Karpas-422 (cell line): Measurements from ENCODE around the gene ADAMTSL3. TPM values are rescaled to one million over a fixed set of nuclear protein-coding genes. Genes with fewer than 3 reads are reported as not detected.
"Not testable (repeated sequence)": the region's sequence is repeated elsewhere in the genome, so short reads cannot be mapped to it uniquely, and the experiment has no call there.

Experiments
- DNase-seq: peaks from one replicate; pipeline ENCODE4 v3.0.0-alpha.2; 2015
- H2AFZ ChIP-seq: fragments of 200-600 bp; sonication (generic); 2 replicates; pipeline ENCODE4 v1.6.1; 2014; ENCODE audit warnings: antibody characterized with exemption, low read length, mixed read lengths
- H3K27ac ChIP-seq: fragments of 200-600 bp; sonication (generic); 2 replicates; pipeline ENCODE4 v1.5.1; 2014; ENCODE audit warnings: mild to moderate bottlenecking, low read length, moderate library complexity
- H3K27me3 ChIP-seq: fragments of 200-600 bp; sonication (generic); 2 replicates; pipeline ENCODE4 v1.6.1; 2014; ENCODE audit warnings: low read length, mixed read lengths
- H3K36me3 ChIP-seq: fragments of 200-600 bp; sonication (generic); 2 replicates; pipeline ENCODE4 v1.6.1; 2014; ENCODE audit warnings: low read length, mixed read lengths; ENCODE audit not compliant: insufficient read depth
- H3K4me1 ChIP-seq: fragments of 200-600 bp; sonication (generic); 2 replicates; pipeline ENCODE4 v1.6.1; 2014; ENCODE audit warnings: mild to moderate bottlenecking, low read length, mixed read lengths
- H3K4me2 ChIP-seq: fragments of 200-600 bp; sonication (generic); 2 replicates; pipeline ENCODE4 v1.6.1; 2014; ENCODE audit warnings: low read length, low read depth, mild to moderate bottlenecking; ENCODE audit not compliant: poor library complexity, severe bottlenecking
- H3K4me3 ChIP-seq: fragments of 200-600 bp; sonication (generic); 2 replicates; pipeline ENCODE4 v1.5.1; 2014; ENCODE audit warnings: mild to moderate bottlenecking, antibody characterized with exemption, low read length, mixed read lengths
- H3K79me2 ChIP-seq: fragments of 200-600 bp; sonication (generic); 2 replicates; pipeline ENCODE4 v1.6.1; 2014; ENCODE audit warnings: mild to moderate bottlenecking, low read length, mixed read lengths
- H3K9ac ChIP-seq: fragments of 200-600 bp; sonication (generic); 2 replicates; pipeline ENCODE4 v1.6.0; 2014; ENCODE audit warnings: low read length
- H3K9me2 ChIP-seq: fragments of 200-600 bp; sonication (generic), shearing (Covaris generic); replicated peaks from 2 replicates; pipeline ENCODE4 v1.6.0; 2014; ENCODE audit warnings: mild to moderate bottlenecking, low read length, moderate library complexity; ENCODE audit not compliant: insufficient read depth
- H3K9me3 ChIP-seq: fragments of 300-700, 200-600 bp; sonication (generic); 2 replicates; pipeline ENCODE4 v1.6.1; 2014; ENCODE audit warnings: low read length, mixed read lengths
- H4K20me1 ChIP-seq: fragments of 200-600 bp; sonication (generic); 2 replicates; pipeline ENCODE4 v1.6.1; 2014; ENCODE audit warnings: mild to moderate bottlenecking, antibody characterized with exemption, low read length, low read depth; ENCODE audit not compliant: insufficient read depth
- total RNA-seq: library from RNA; depleted of rRNA; stranded (reverse); fragments of >200 nt; shearing (Covaris generic); gene quantifications from 2 replicates; pipeline ENCODE4 v1.2.3, GENCODE V29; 2014; ENCODE audit warnings: low replicate concordance

The ADAMTSL3 gene
- total RNA-seq, 1 experiment from 2014 or later, result not detected

DNA sequence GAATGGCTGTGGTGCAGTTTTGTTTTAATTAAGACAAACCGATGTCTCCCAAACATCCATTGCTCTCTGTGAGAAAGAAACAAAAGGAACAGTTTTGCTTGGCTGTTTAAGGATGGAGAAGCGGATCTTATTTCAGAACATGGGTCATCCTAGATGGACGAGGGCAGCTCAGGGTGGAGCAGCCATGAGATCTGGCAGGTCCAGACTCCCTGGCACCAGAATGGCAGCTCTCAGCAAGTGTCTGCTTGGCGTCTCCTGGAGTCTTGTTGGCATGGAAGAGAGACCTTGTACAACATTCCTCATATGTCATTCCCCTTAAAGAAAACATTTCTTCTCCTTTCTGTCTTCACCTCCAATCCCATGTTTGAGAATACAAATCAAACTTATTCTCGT, 93.8 kb downstream of the ADAMTSL3 start:
- DNase-seq, result no peak
- H2AFZ ChIP-seq, result no peak overlapping the region
- no peak overlapping the region for H3K27ac ChIP-seq
- no peak overlapping the region for H3K4me3 ChIP-seq
- H3K36me3 ChIP-seq, result no peaks in the 10 kb centered on the region
- H3K9ac ChIP-seq, result no peak overlapping the region
- no peak overlapping the region for H3K4me2 ChIP-seq
- no peaks in the 10 kb centered on the region for H3K79me2 ChIP-seq
- H3K9me3 ChIP-seq, result no peaks in the 10 kb centered on the region
- H3K4me1 ChIP-seq, result no peaks in the 10 kb centered on the region
- H3K27me3 ChIP-seq, result no peaks in the 10 kb centered on the region
- no peaks in the 10 kb centered on the region for H3K9me2 ChIP-seq
- H4K20me1 ChIP-seq, result no peaks in the 10 kb centered on the region

DNA sequence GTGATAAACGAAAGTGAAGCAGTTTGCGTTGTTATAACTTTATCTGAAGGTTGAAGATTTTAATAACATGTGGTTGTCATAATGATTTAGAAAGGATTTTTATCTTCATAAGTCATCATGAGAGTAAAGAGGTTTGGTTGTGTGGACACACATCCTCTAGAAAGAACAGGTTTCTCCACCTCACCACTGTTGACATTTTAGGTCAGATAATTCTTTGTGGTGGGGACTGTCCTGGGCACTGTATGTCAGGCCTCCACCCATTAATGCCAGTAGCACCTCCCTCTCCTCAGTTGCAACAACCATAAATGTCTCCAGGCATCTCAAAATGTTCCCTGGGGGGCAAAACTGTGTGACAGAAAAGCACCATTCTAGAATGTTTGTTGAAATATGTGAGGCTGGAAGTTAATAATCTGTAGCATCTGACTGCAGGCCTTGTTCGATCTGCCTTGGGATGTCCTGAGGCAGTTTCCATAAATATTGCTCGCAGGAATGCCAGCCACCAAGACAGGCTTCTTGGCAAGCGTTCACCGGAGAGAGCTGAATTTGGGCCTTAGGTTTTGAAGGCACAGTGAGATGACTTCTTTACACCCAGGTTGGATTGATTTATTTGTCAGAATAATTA, 100.1 kb downstream of the ADAMTSL3 start:
- Histone ChIP-seq H3K4me2 (no peak overlapping the region), H3K27me3 (no peaks in the 10 kb centered on the region), H3K9ac (no peak overlapping the region), H3K9me2 (no peaks in the 10 kb centered on the region), H3K36me3 (no peaks in the 10 kb centered on the region), H3K9me3 (no peaks in the 10 kb centered on the region), H3K27ac (no peak overlapping the region), H3K4me3 (no peak overlapping the region), H2AFZ (no peak overlapping the region), H3K79me2 (no peaks in the 10 kb centered on the region), H4K20me1 (no peaks in the 10 kb centered on the region), H3K4me1 (no peaks in the 10 kb centered on the region)
- no peak for DNase-seq

DNA sequence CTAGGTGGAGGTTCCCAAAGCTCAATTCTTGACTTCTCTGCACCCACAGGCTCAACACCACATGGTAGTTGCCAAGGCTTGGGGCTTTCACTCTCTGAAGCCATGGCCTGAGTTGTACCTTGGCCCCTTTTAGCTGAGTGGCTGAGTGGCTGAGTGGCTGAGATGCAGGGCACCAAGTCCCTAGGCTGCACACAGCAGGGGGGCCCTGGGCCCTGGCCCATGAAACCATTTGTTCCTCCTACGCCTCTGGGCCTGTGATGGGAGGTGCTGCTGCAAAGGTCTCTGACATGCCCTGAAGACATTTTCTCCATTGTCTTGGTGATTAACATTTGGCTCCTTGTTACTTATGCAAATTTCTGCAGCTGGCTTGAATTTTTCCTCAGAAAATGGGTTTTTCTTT, 103.4 kb downstream of the ADAMTSL3 start:
- not testable (repeated sequence) for H3K9me3 ChIP-seq, DNase-seq, H3K36me3 ChIP-seq, H3K9ac ChIP-seq, H3K79me2 ChIP-seq, H3K27ac ChIP-seq, H3K4me3 ChIP-seq, H3K4me1 ChIP-seq, H3K27me3 ChIP-seq, H3K9me2 ChIP-seq, H4K20me1 ChIP-seq, H3K4me2 ChIP-seq, H2AFZ ChIP-seq

DNA sequence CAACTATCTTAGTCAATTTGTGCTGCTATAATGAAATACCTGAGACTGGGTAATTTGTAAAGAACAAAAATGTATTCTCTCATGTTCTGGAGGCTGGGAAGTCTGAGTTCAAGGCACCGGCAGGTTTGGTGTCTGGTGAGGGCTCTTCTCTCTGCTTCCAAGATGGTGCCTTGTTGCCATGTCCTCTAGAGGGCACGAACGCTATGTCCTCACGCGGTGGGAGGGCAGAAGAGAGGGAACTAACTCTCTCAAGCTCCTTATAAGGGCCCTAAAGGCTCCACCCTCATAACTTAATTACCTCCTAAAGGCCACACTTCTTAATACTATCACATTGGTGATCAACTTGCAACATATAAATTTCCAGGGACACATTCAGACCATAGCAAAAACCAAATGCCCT, 108.4 kb downstream of the ADAMTSL3 start:
- Histone ChIP-seq H3K9me3 (no peaks in the 10 kb centered on the region), H2AFZ (no peak overlapping the region), H4K20me1 (no peaks in the 10 kb centered on the region), H3K79me2 (no peaks in the 10 kb centered on the region), H3K4me1 (no peaks in the 10 kb centered on the region), H3K27ac (no peak overlapping the region), H3K9ac (no peak overlapping the region), H3K9me2 (no peaks in the 10 kb centered on the region), H3K36me3 (no peaks in the 10 kb centered on the region), H3K4me3 (no peak overlapping the region), H3K27me3 (no peaks in the 10 kb centered on the region), H3K4me2 (no peak overlapping the region)
- DNase-seq, result peak; percentile 51

DNA sequence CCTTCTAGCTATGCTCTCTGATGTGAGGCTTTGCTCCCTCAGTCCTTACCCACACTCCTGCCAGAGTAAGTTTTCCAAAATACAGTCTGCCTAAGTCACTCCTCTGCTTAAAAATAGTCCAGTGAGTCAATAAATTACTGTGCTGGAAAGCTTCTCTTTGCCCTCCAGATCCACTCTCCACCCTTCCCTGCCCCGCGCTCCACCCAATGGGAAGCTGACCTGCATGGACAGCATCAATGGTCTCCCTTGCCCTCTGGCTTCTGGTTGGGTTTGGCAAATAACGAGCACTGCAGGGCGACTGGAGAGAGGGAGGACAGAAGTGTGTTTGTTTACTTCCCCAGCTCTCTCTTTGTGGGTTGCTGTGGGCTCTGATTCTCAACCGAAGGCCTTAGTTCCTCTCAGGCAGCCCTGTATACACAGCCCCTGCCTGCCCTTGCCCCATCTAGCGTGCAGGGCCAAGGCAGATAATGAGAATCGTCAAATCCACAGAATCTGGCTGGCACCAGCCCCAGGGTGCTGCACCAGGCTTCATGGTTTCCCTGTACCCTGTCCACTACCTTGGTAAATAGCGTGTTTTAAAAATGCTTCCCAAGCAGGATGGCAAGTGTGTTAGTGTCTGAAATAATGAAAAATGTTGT, 110.4 kb downstream of the ADAMTSL3 start:
- Histone ChIP-seq H3K4me2 (no peak overlapping the region), H4K20me1 (no peaks in the 10 kb centered on the region), H3K9me3 (no peaks in the 10 kb centered on the region), H3K79me2 (no peaks in the 10 kb centered on the region), H2AFZ (no peak overlapping the region), H3K27me3 (no peaks in the 10 kb centered on the region), H3K36me3 (no peaks in the 10 kb centered on the region), H3K4me1 (no peaks in the 10 kb centered on the region), H3K9me2 (no peaks in the 10 kb centered on the region), H3K27ac (no peak overlapping the region), H3K4me3 (no peak overlapping the region), H3K9ac (no peak overlapping the region)
- no peak for DNase-seq

DNA sequence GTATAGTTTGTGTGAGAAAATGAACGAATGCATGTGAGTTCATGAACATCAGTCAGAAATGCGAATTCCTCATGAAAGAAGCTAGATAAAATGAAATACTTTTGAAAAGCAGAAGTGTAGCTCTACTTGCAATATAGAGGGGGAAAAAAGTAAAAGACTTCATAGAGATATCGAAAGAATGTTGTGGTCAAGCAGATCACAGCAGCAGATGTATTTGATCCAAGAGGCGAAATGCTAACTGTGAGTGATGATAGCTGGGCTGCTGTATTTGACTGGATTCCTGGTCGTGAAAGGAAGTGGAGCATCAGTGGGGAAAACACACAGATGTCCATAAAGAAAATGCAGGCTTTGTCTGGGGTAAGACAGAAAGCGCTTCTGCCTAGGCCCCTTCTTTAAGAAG, 112.4 kb downstream of the ADAMTSL3 start:
- H3K36me3 ChIP-seq, result no peaks in the 10 kb centered on the region
- no peak overlapping the region for H3K4me3 ChIP-seq
- no peaks in the 10 kb centered on the region for H3K4me1 ChIP-seq
- H4K20me1 ChIP-seq, result no peaks in the 10 kb centered on the region
- H2AFZ ChIP-seq, result no peak overlapping the region
- no peaks in the 10 kb centered on the region for H3K9me3 ChIP-seq
- H3K79me2 ChIP-seq, result no peaks in the 10 kb centered on the region
- H3K27me3 ChIP-seq, result no peaks in the 10 kb centered on the region
- H3K9ac ChIP-seq, result no peak overlapping the region
- no peak overlapping the region for H3K4me2 ChIP-seq
- no peaks in the 10 kb centered on the region for H3K9me2 ChIP-seq
- no peak overlapping the region for H3K27ac ChIP-seq
- DNase-seq, result no peak

DNA sequence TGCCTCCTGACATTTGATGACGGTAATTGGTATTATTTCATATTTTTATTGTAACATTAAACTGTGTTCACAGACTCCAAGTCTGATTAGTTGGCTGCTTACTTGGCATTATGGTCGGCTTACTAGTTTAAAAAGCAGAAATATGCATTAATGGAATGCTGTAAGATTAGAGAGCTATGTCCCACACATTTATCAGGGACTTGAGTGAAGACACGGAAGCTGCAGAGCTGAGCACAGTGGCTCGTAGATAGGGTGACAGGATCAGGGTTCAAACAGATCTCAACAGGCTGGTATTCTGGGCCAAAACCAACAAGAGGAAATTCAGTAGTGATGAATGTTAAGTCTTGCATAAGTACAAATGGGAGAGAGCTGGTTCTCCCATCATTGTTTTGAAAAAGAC, 113.8 kb downstream of the ADAMTSL3 start:
- no peak for DNase-seq
- no peaks in the 10 kb centered on the region for H3K36me3 ChIP-seq
- H3K27me3 ChIP-seq, result no peaks in the 10 kb centered on the region
- no peak overlapping the region for H2AFZ ChIP-seq
- H3K79me2 ChIP-seq, result no peaks in the 10 kb centered on the region
- H3K27ac ChIP-seq, result no peak overlapping the region
- no peaks in the 10 kb centered on the region for H3K9me2 ChIP-seq
- no peak overlapping the region for H3K4me3 ChIP-seq
- H3K4me1 ChIP-seq, result no peaks in the 10 kb centered on the region
- no peaks in the 10 kb centered on the region for H4K20me1 ChIP-seq
- no peaks in the 10 kb centered on the region for H3K9me3 ChIP-seq
- H3K9ac ChIP-seq, result no peak overlapping the region
- H3K4me2 ChIP-seq, result no peak overlapping the region

DNA sequence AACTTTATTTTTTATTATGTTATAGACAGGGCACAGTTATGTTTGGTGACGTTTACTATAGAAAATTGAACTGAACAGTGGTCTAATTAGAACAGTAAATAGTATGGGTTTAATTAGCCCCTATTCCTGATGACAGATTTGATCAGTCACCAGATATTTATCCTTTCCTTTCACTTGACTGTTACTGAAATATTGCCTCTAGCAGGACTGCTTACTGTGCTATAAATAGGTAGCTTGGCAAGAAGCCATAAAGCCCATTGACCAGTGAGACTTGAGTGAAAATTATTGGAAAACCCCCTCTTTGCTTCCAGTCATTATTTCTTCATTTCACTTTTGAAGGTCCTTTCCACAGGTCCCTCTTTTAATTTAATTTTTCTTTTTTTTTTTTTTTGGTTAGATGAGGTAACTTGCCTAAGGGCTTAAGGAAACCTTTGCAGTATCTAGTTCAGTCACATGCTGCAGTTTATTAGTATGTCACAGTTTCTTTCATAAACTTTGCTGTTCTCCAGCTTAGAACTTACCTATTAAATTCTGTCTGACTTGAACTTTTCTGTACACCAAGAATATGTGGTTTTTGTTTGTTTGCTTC, 115.6 kb downstream of the ADAMTSL3 start:
- Histone ChIP-seq H3K4me1 (no peaks in the 10 kb centered on the region), H2AFZ (no peak overlapping the region), H3K9me3 (no peaks in the 10 kb centered on the region), H3K27ac (no peak overlapping the region), H3K4me3 (no peak overlapping the region), H3K9ac (no peak overlapping the region), H3K27me3 (no peaks in the 10 kb centered on the region), H3K79me2 (no peaks in the 10 kb centered on the region), H3K4me2 (no peak overlapping the region), H4K20me1 (no peaks in the 10 kb centered on the region), H3K9me2 (no peaks in the 10 kb centered on the region), H3K36me3 (no peaks in the 10 kb centered on the region)
- DNase-seq, result no peak
